VCaP (cell line): ENCODE data around the gene MYL12A.
"Not testable (repeated sequence)": the region's sequence is repeated elsewhere in the genome, so short reads cannot be mapped to it uniquely, and the experiment has no call there.

Experiments used
- H3K27ac ChIP-seq: fragments of 450-650 bp; 2 replicates; pipeline ENCODE4 v1.5.1; 2017
- CTCF ChIP-seq: fragments of 450-650 bp; conservative IDR thresholded peaks from 2 replicates; pipeline ENCODE4 v1.5.1; 2017; ENCODE audit warnings: mild to moderate bottlenecking, moderate library complexity

MYL12A gene

GRCh38 chr18:3247240-3248061, at the start of gene MYL12A:
MYL12A (plus strand) TSS chr18:3247801; CDS start chr18:3253248, 5,447 bp downstream.
- TF ChIP-seq CTCF, result no peak
- H3K27ac ChIP-seq, result peak within 1 kb of the TSS; percentile 96

- not testable (repeated sequence) for H3K27ac ChIP-seq
Measured at GRCh38 chr18:3198260-3198860, 49.2 kb upstream of the MYL12A start.

- no peak for TF ChIP-seq CTCF
- no peak overlapping the region for H3K27ac ChIP-seq
Measured at GRCh38 chr18:3199942-3200645, 47.5 kb upstream of the MYL12A start.

GRCh38 chr18:3205239-3205638, 42.4 kb upstream of the MYL12A start:
- TF ChIP-seq CTCF, result no peak
- no peak overlapping the region for H3K27ac ChIP-seq

- no peak overlapping the region for H3K27ac ChIP-seq
- TF ChIP-seq CTCF, result no peak
Measured at GRCh38 chr18:3207565-3207964, 40.0 kb upstream of the MYL12A start.

GRCh38 chr18:3209859-3210569, 37.6 kb upstream of the MYL12A start:
- H3K27ac ChIP-seq, result no peak overlapping the region
- no peak for TF ChIP-seq CTCF

- no peak for TF ChIP-seq CTCF
- no peak overlapping the region for H3K27ac ChIP-seq
Measured at GRCh38 chr18:3211236-3211992, 36.2 kb upstream of the MYL12A start.
